Left ventricle myocardium superior (tissue), 1 donor: Measurements from ENCODE around the gene CLTCL1. TPM values are rescaled to one million over a fixed set of nuclear protein-coding genes. Genes with fewer than 3 reads are reported as not detected.
"Not testable (repeated sequence)": the region's sequence is repeated elsewhere in the genome, so short reads cannot be mapped to it uniquely, and the experiment has no call there.

ENCODE experiments used
- ATAC-seq: fragments of 200-7000 bp; cut with Tn5 transposase; one replicate; pipeline ENCODE4 v1.9.1; 2020; ENCODE audit warnings: mild to moderate bottlenecking, moderate library complexity
- DNase-seq: peaks from one replicate; pipeline ENCODE4 v3.0.0-alpha.2; 2020
- intact Hi-C: fragments of 100-400 bp; cut with micrococcal nuclease; formaldehyde crosslinking; loops from one replicate; pipeline ENCODE4 v1.11.0; 2022
- total RNA-seq: library from RNA; stranded (reverse); fragmentation: NEBNext Ultra II Directional; extraction: Animal tissue kit (Norgen Biotek cat#: 25700); gene quantifications from one replicate; pipeline ENCODE4 v1.2.1, GENCODE V29; 2021
- donor health status: DM: no; HTN: yes; CAD: no; lungs with severe emphysema.

The CLTCL1 gene
- total RNA-seq, 1 donor from 2014 or later = 9.6 TPM

DNA sequence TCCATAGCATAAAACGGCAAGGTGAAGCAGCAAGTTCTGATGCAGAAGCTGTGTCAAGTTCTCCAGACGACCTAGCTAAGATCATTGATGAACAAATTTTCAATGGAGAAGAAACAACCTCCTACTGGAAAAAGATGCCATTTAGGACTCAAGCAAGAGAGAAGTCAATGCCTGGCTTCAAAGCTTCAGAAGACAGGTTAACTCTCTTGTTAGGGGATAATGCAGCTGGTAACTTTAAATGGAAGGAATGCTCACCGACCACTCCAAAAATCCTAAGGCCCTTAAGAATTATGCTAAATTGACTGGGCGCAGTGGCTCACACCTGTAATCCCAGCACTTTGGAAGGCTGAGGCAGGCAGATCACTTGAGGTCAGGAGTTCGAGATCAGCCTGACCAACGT is 31.3 kb downstream of the CLTCL1 start:
- DNase-seq (no peak), ATAC-seq (no peak)
- intact Hi-C loops = no loop called here

DNA sequence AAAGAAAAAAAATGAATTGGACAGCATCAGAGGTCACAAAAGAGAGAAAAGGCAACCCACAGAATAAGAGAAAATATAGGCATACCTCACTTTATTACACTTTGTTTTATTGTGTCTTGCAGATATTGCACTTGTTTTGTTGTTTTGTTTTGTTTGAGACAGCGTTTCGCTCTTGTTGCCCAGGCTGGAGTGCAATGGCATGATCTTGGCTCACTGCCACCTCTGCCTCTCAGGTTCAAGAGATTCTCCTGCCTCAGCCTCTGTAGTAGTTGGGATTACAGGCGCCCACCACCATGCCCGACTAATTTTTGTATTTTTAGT is 32.6 kb downstream of the CLTCL1 start:
- intact Hi-C loops, ATAC-seq, DNase-seq: not testable (repeated sequence)

DNA sequence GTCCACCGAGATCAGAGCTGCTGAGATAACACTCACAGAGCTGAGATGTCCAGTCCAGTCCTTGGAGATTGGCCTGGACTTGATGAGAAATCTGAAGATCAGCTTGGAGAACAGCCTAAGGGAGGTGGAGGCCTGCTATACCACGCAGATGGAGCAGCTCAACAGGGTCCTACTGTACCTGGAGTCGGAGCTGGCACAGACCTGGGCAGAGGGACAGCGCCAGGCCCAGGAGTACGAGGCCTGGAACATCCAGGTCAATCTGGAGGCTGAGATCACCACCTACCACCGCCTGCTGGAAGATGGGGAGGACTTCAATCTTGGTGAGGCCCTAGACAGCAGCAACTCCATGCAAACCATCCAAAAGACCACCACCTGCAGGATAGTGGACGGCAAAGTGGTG is 33.1 kb downstream of the CLTCL1 start:
- ATAC-seq (no peak), DNase-seq (no peak)
- intact Hi-C loops = no loop called here

DNA sequence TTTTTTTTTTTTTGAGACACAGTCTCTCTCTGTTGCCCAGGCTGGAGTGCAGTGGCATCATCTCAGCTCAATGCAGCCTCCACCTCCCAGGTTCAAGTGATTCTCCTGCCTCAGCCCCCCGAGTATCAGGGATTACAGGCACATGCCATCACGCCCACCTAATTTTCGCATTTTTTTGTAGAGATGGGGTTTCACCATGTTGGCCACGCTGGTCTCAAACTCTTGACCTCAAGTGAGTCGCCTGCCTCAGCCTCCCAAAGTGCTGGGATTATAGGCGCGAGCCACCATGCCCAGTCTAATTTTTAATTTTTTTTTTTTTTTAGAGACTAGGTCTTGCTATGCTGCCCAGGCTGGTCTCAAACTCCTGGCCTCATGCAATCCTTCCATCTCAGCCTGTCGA is 35.2 kb downstream of the CLTCL1 start:
- ATAC-seq, DNase-seq, intact Hi-C loops: not testable (repeated sequence)

DNA sequence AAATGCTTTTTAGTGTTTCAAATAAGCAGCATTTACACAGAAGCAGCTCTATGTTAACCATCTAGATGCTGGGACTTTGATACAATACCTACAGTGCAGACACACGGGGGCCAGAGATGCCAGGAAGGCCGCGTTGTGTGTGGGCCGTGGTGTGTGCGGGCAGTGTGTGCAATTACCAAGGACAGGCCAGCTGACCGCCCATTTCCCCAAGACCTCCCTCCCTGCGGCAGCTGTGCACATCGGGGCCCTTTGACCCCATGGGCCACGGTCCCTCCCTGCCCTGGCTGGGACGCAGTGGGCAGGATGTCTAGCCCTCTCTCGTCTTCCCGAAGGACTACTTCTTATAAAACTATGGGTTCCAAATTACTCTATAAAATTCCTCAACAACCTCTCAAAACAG is 38.4 kb downstream of the CLTCL1 start:
- intact Hi-C loops = no loop called here
- ATAC-seq (no peak), DNase-seq (no peak)

DNA sequence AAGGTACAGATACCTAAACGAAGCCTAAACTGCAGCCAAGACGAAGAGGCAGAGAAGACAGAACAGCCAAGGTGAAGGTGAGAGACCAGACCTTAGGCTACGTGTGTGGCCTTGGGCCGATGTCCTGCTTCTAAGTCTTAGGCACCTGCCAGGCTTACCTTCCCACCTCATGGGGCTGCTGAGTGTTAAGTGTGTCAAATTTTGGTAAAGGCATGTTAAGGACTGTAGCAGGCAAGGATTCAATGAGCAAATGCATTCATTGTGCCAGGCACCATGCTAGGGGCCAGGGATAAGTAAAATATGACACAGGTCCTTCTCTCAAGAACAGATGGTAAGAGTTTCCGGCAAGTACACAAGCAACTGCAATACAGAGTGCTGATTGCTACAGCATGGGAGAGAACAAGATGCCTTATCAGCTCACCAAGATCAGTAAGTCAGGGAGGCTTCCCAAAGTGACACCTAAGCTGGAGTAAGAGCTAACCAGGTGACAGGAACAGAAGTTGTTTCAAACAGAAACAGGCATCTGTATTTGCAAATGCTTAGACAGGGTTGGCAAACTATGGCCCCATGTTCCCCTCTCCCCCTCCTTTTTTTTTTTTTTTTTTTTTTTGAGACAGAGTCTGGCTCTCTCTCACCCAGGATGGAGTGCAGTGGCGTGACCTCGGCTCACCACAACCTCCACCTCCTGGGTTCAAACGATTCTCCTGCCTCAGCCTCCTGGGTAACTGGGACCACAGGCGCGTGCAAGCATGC is 46.7 kb downstream of the CLTCL1 start:
- intact Hi-C loops = no loop called here
- no peak for DNase-seq
- no peak for ATAC-seq

DNA sequence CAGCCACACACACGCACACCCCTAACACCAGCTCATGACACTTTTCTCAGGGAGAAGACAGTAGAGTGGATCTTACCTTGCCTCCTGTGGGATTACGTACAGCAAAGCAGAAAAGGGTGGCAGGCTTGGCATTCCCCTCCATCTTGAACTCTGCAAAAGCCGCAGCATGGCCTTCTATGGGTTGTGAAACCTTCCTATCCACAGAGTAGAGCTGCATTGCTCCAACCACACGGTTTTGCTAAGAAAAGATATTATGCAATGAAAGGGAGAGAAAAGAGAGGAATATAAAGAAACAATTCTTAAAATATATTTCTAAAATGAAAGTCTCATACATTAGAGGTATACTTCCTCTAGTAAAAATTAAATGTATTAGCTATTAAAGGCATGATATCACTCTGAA is 48.8 kb downstream of the CLTCL1 start:
- ATAC-seq (no peak), DNase-seq (no peak)
- intact Hi-C loops = no loop called here

DNA sequence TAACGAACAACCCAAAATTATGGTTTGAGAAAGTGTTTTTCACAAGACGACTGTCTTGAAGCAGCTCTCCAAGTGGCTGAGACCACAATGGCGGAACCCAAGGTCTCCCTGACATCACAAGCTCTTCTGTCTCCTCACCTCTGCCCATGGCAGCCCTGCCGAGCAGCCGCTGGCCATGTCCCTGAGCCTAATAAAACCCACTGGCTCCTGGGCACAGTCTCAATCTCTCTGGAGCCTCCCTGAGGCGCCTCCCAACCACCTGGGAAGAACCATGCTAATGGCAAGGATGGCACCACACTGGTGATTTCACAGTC is 50.0 kb downstream of the CLTCL1 start:
- intact Hi-C loops = no loop called here
- ATAC-seq (no peak), DNase-seq (no peak)

DNA sequence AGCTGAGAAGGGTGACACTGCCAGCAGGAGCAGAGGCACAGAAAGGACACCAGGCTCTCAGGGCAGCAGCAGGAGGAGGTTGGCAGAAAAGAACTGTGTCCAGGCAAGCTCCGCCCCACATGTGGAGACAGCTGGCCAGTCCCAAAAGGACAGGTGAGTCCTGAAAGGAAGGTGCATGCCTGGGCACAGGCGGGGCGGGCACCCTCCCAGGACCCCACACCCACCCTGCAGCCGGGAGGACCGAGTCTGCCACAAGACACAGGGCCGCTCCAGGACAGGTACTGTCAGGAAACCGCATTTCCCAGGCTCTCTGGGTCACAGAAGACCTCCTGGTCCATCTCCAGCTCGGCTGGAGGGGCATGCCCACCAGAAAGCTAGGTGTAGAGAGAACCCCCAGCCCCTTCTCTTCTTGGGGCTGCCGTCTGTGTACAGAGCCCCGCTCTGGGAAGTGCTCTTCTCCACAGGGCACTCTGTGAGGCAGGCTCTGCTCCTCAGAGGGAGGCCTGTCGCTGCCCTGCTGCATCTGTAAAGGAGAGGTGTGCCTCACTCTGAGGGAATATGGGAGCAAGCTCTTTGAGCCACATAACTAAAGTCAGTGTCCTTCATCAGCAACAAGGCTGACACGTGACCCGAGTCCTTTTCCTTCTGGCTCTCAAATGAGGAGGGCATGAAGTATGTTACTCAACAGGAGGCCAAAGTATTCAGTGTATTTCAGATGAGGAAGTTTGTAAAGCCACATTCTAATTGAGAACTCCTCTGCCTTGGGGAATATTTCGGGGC is 50.5 kb downstream of the CLTCL1 start:
- DNase-seq (no peak), ATAC-seq (no peak)
- intact Hi-C loops = no loop called here

DNA sequence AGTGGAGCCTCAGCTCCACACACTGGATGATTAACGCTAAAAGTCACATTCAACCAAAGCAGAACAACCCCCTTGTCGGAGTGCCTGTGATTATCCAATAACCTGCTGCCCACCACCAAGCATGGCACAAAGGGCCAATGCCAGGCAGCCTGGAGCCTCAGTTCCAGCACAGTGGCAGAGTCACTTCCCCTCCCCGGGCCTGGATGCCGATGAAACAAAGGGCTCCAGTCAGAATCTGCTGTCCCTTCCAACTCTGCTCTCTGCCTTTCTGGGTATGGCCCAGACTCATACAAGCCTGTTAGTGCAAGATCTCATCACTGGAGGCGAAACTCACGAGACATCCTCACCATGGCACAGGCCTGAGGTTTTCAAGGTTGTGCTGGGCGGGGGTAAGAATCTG is 52.1 kb downstream of the CLTCL1 start:
- ATAC-seq (no peak), DNase-seq (no peak)
- intact Hi-C loops = no loop called here

DNA sequence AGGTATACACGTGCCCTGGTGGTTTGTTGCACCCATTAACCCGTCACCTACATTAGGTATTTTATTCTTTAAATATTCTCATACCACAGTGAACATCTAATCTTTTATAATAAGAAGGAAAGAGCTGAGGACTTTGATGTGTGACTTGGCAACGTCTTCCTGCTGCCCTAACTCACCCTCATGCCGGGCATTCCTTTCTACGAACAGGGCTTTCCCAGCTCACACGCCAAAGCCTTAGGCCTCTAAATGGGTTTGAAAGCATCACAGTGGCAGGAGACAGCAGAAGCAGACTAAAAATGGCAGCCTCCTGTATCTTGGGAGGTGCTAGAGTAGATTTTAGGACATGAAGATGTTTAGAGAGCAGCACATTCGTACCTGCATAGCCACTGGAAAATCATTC is 52.6 kb downstream of the CLTCL1 start:
- peak; percentile 88 for ATAC-seq
- intact Hi-C loops = no loop called here
- DNase-seq = no peak

DNA sequence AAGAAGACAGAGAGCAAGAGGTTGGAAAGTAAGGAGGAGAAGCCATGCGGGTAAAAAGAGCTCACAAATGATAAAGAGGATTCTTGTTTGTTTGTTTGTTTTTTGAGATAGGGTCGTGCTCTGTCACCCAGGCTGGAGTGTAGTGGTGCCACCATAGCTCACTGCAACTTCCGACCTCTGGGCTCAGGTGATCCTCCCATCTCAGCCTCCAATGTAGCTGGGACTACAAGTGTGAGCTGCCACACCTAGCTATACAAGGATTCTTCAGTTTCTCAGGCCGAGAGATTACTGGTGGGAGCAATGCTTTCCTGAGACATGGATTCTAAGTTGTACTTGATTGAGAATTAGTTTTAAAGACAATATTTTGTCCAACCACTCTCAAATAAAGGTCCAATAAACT is 55.6 kb downstream of the CLTCL1 start:
- intact Hi-C loops = no loop called here
- ATAC-seq (no peak), DNase-seq (no peak)

DNA sequence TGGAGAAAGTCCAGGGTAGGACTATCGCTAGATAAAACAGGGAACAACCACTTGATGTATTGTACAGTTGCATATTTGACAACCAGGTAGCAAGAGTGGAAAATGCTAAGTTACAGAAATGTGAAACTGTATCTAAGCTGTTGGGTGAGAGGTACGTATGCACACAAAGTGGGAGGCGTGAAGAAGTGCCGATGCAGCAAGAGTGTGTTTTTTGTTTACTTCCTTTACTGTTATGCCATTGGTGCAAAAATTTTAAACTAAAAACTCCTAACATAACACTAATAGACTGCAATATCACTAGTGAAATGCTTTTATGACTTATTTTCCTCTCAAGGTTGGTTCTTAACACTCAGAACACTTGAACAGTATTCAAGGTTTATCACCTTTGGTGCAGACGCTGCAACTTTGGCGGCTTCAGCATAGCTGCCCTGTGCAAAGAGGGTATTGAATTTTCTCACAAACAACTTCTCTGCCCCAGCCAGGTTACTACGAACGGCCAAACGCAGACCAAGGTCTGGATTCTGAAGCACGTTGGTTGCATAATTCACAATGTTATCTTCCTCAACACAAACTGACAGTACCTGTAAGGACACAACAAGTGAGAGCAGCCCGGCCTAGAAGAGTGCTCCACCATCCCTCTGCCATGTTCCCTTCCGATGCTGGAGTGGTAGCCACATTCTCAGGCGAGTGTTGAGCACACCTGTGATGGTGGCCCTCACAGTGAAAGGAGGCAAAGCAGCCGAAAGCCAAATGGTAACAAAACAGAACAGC is 57.2 kb downstream of the CLTCL1 start:
- intact Hi-C loops = no loop called here
- no peak for DNase-seq
- ATAC-seq = no peak

DNA sequence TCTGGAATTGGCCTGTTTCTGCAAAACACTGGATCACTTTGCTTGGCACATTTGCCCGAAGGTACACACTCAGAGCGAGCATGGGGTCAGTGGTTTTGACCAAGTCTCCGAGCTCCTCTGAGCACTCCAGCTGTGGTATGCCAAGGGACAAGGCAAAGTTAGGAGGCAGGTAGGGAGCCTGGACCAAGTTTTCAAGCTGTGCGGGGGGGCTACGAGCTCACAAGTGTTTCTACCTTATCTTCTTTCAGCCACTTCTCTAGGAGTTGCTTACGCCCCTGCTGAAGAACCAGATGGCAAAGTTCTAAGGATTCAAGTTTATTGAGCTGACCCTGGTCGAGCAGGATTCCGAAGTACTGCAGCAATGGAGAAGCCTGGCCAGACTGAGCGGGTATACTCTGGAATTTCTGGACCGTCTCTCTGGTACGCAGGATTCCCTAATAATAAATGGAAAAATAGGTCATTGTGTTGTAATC is 58.3 kb downstream of the CLTCL1 start:
- DNase-seq (no peak), ATAC-seq (no peak)
- intact Hi-C loops = no loop called here

DNA sequence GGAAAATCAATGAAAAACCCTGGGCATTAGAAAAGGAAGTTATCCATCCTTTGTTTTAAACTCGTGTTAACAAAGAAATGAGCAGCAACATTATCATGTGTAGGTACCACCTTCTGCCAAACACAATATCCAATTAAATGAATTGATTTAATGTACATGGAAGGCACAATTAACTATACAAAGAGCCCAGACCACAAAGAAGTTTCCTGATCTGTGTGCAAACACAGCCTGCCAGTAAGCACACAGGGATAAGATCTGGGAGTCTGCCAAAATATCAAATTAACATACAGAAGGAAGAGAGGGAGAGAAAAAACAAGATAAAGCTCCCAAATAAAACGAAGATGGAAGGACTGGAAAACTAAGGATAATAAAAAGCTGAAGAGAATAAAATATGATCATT is 58.9 kb downstream of the CLTCL1 start:
- no peak for DNase-seq
- intact Hi-C loops = no loop called here
- no peak for ATAC-seq

DNA sequence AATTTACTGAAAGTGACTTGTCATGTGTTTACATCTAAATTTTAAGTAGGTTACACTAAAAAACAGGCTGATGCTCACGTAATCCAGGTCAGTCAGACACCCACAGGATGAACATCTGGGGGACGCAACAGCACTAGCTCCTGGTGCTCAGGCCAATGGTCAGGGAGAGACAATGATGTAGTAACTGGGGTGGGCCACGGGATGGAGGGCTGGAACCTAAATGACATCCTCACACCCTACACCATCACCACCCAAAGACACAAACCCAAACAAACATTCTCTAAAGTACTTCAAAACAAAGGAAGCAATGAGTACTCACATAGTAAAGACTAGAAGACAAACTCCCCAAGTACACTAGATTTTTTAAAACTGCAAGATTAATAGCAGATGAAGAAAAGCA is 59.5 kb downstream of the CLTCL1 start:
- ATAC-seq (no peak), DNase-seq (no peak)
- intact Hi-C loops = no loop called here

DNA sequence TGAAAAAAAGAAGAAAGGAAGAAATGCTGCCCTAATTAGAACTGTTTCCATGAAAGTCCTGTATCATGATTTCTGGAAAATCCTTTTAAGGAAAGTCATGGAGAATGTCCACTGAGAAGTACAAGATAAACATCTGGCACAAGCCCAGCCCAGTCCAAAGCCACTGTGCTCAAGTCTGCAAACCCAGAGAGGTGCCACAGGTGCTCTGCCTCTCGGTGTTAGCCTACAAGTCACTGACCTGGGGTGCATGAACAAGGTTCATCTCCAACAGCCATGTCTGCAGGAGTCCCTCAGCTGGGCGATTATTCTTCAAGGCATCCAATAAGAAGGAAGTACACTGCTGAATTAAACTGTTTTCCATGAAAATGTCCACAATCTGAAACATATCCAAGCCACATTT is 61.9 kb downstream of the CLTCL1 start:
- no peak for ATAC-seq
- DNase-seq = no peak
- intact Hi-C loops = no loop called here

DNA sequence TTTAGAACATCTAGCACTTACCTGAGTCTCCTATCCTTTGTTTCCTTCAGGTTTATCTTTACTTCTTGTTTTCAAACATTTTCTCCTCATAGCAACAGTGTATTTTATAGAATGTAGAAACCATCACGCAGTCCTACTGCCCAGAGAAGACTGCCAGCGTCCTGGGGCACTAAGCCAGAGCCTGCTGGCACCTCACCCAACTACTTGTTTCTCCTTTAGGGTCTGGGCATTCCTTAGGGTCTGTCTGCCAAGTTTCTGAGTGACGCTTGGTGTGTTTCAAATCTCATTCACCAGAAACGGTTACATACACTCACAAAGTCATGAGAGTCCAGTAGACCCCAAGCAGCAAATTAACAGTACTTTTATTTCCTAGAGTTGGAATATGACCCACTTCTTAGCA is 63.3 kb downstream of the CLTCL1 start:
- DNase-seq (peak; percentile 53), ATAC-seq (peak; percentile 70)
- intact Hi-C loops = no loop called here

DNA sequence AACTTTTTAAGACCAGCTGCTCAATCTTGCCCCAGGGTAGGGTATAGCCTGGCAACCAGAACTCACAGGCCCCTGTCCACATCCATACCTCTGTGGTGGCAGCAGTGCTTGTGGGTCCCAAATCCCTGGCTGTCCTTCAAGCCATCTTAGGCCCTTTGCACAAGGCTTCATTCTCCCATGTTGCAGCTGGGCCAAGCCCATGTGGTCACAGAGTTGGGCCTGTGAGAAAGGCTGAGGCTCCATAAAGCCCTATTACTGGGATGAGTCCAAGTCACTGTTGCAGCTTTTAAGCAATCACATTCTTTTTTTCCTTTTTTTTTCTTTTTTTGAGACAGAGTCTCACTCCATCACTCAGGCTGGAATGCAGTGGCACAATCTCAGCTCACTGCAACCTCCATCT is 65.1 kb downstream of the CLTCL1 start:
- no peak for ATAC-seq
- DNase-seq = no peak
- intact Hi-C loops = no loop called here

DNA sequence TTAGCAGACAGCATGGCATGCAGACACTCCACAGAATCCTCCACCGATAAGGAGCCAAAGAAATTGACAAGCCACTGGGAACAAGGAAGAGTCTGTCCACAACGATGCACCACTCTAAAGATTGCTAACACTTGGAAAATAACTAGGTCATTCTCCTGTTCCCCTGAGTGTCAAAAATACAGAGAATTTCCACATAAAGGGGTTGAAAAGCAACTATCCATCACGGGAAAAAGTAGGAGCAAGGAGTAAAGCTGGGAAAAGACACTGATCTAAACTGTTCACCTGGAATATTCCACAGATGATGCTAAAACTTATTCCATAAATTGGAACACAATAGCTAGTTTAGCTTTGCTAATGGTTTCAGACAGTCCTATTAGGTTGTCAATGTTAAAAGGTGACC is 66.0 kb downstream of the CLTCL1 start:
- no peak for DNase-seq
- ATAC-seq = no peak
- intact Hi-C loops = no loop called here
